ENCODE measurements around the gene CAMK2D.

CAMK2D gene

GRCh38 chr4:113677325-113677724 lies 84.2 kb downstream of the CAMK2D start:
- TF ChIP-seq CTCF (conservative IDR thresholded peaks at IDR 0.05): no peak
- no peak overlapping the region for H3K27ac ChIP-seq

- TF ChIP-seq ZFX (IDR thresholded peaks at IDR 0.05) (no peak), CTCF (conservative IDR thresholded peaks at IDR 0.05) (no peak)
- H3K27ac ChIP-seq: no peak overlapping the region
These were observed 85.5 kb downstream of the CAMK2D start for GRCh38 chr4:113675731-113676697.

- TF ChIP-seq CTCF (conservative IDR thresholded peaks at IDR 0.05) (no peak), ZFX (IDR thresholded peaks at IDR 0.05) (no peak)
- no peak overlapping the region for H3K27ac ChIP-seq
These were observed 86.8 kb downstream of the CAMK2D start for GRCh38 chr4:113674733-113675132.

- TF ChIP-seq ZFX (IDR thresholded peaks at IDR 0.05) (no peak), CTCF (conservative IDR thresholded peaks at IDR 0.05) (no peak)
- no peak overlapping the region for H3K27ac ChIP-seq
These were observed 87.3 kb downstream of the CAMK2D start for GRCh38 chr4:113674251-113674650.

GRCh38 chr4:113673450-113673849 lies 88.1 kb downstream of the CAMK2D start:
- no peak overlapping the region for H3K27ac ChIP-seq

GRCh38 chr4:113666386-113667114 lies 95.0 kb downstream of the CAMK2D start:
- no peak overlapping the region for H3K27ac ChIP-seq
- TF ChIP-seq CTCF (conservative IDR thresholded peaks at IDR 0.05) (no peak), ZFX (IDR thresholded peaks at IDR 0.05) (no peak)

More at GRCh38 chr4:113673450-113673849, 88.1 kb downstream of the CAMK2D start:
- no peak for TF ChIP-seq CTCF (conservative IDR thresholded peaks at IDR 0.05)
- TF ChIP-seq ZFX (IDR thresholded peaks at IDR 0.05): no peak

- no peak overlapping the region for H3K27ac ChIP-seq
- TF ChIP-seq ZFX (IDR thresholded peaks at IDR 0.05): no peak
These were observed 96.5 kb downstream of the CAMK2D start for GRCh38 chr4:113665036-113665435.

Data from C4-2B (cell line).